Caco-2 (cell line): Measurements from ENCODE around the gene DENND1B. TPM values are rescaled to one million over a fixed set of nuclear protein-coding genes. Genes with fewer than 3 reads are reported as not detected.

Source experiments
- BruUV-seq: library from RNA; stranded (reverse); fragments of 400-500 nt; replicated peaks from 2 replicates; lab custom pipeline; 2021; lab: Mats Ljungman, UMichigan
- CTCF ChIA-PET: fragments of 300-600 bp; sonication (Branson Sonifier 250); formaldehyde crosslinking; loops from one replicate; lab custom pipeline; 2022; ENCODE audit warnings: antibody characterized with exemption; lab: Charles Lee
- POLR2A ChIA-PET: fragments of 300-600 bp; sonication (Branson Sonifier 250); formaldehyde crosslinking; loops from one replicate; lab custom pipeline; 2022; ENCODE audit warnings: antibody characterized with exemption; lab: Charles Lee
- DNase-seq, 2 experiments: peaks; one replicate each; pipeline versions ENCODE4 v3.0.0 to v3.0.0-alpha.2; 2020 to 2022
- H3K27me3 ChIP-seq: replicated peaks from 2 replicates; pipeline ENCODE4 v1.6.0; 2011; ENCODE audit warnings: low read length; ENCODE audit not compliant: control insufficient read depth, insufficient read depth
- H3K36me3 ChIP-seq: 2 replicates; pipeline ENCODE4 v1.5.1; 2011; ENCODE audit warnings: low read length; ENCODE audit not compliant: control insufficient read depth, insufficient read depth
- H3K4me1 ChIP-seq: fragments of 250-450 bp; sonication (Bioruptor Pico); 2 replicates; pipeline ENCODE4 v1.5.1; 2020; ENCODE audit warnings: mild to moderate bottlenecking
- H3K4me3 ChIP-seq: 2 replicates; pipeline ENCODE4 v1.5.1; 2011; ENCODE audit warnings: low read depth, mild to moderate bottlenecking, control low read depth, low read length
- H3K9me3 ChIP-seq: fragments of 250-450 bp; sonication (Bioruptor Pico); 2 replicates; pipeline ENCODE4 v1.5.1; 2020; ENCODE audit warnings: mild to moderate bottlenecking, moderate library complexity
- H3K27ac Mint-ChIP-seq: one replicate; pipeline ENCODE4 v1.8.0; 2022; ENCODE audit warnings: mixed read lengths; ENCODE audit not compliant: unreplicated experiment
- H3K27me3 Mint-ChIP-seq: one replicate; pipeline ENCODE4 v1.8.0; 2022; ENCODE audit warnings: mixed read lengths; ENCODE audit not compliant: insufficient read depth, unreplicated experiment
- H3K36me3 Mint-ChIP-seq: one replicate; pipeline ENCODE4 v1.8.0; 2022; ENCODE audit warnings: mild to moderate bottlenecking, mixed read lengths; ENCODE audit not compliant: insufficient read depth, unreplicated experiment
- H3K4me1 Mint-ChIP-seq: one replicate; pipeline ENCODE4 v1.8.0; 2022; ENCODE audit warnings: low read depth, mixed read lengths; ENCODE audit not compliant: unreplicated experiment
- H3K4me3 Mint-ChIP-seq: one replicate; pipeline ENCODE4 v1.8.0; 2022; ENCODE audit warnings: mild to moderate bottlenecking, moderate library complexity, mixed read lengths; ENCODE audit not compliant: unreplicated experiment
- H3K9me3 Mint-ChIP-seq: one replicate; pipeline ENCODE4 v1.8.0; 2022; ENCODE audit warnings: mixed read lengths; ENCODE audit not compliant: unreplicated experiment
- intact Hi-C: fragments of 100-400 bp; cut with micrococcal nuclease; formaldehyde crosslinking; loops from one replicate; pipeline ENCODE4 v1.10.0; 2022; ENCODE audit not compliant: unreplicated experiment
- total RNA-seq: library from RNA; stranded (reverse); gene quantifications from 2 replicates; pipeline ENCODE4 v1.2.3, GENCODE V29; 2022
- TF ChIP-seq, protein P1 (sequence below), 2 experiments: fragments of 200-600 bp in 1 of 2; IDR thresholded peaks; 1 replicate in 1 of 2; 2 replicates in 1 of 2; pipeline versions ENCODE4 v1.5.1 to v1.8.0; 2011 to 2022; ENCODE audit warnings: antibody characterized with exemption in 1 of 2, control low read depth in 1 of 2, inconsistent platforms in 1 of 2, low read depth in 1 of 2, low read length in 1 of 2, mild to moderate bottlenecking in 1 of 2, moderate library complexity in 1 of 2; ENCODE audit not compliant: insufficient read depth in 1 of 2, severe bottlenecking in 1 of 2, unreplicated experiment in 1 of 2

The DENND1B gene
- total RNA-seq, 1 experiment from 2014 or later = 9.6 TPM

DNA sequence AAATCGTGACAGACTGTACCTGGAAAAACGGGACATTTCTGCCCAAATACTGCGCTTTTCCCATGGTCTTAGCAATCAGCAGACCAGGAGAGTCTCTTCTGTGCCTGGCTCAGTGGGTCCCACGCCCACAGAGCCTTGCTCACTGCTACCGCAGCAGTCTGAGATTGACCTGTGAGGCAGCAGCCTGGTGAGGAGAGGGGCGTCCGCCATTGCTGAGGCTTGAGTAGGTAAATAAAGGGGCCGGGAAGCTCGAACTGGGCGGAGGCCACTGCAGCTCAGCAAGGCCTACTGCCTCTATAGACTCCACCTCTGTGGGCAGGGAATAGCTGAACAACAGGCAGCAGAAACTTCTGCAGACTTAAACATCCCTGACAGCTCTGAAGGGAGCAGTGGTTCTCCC lies 203.1 kb downstream of the DENND1B start:
- H3K36me3 ChIP-seq = no peaks in the 10 kb centered on the region
- Mint-ChIP-seq H3K4me3 (no peak overlapping the region), H3K36me3 (no peaks in the 10 kb centered on the region), H3K27me3 (no peaks in the 10 kb centered on the region), H3K4me1 (no peaks in the 10 kb centered on the region), H3K9me3 (peaks cover 17% of the 10 kb centered on the region), H3K27ac (no peak overlapping the region)
- H3K27me3 ChIP-seq = no peaks in the 10 kb centered on the region
- POLR2A ChIA-PET = no interaction called here
- DNase-seq = no peak
- peaks cover 9% of the 10 kb centered on the region; the same call in 1 of the 2 replicates for H3K9me3 ChIP-seq
- no peaks in the 10 kb centered on the region for H3K4me1 ChIP-seq
- no peak overlapping the region for H3K4me3 ChIP-seq
- intact Hi-C loops = no loop called here
- TF ChIP-seq, protein P1, sequence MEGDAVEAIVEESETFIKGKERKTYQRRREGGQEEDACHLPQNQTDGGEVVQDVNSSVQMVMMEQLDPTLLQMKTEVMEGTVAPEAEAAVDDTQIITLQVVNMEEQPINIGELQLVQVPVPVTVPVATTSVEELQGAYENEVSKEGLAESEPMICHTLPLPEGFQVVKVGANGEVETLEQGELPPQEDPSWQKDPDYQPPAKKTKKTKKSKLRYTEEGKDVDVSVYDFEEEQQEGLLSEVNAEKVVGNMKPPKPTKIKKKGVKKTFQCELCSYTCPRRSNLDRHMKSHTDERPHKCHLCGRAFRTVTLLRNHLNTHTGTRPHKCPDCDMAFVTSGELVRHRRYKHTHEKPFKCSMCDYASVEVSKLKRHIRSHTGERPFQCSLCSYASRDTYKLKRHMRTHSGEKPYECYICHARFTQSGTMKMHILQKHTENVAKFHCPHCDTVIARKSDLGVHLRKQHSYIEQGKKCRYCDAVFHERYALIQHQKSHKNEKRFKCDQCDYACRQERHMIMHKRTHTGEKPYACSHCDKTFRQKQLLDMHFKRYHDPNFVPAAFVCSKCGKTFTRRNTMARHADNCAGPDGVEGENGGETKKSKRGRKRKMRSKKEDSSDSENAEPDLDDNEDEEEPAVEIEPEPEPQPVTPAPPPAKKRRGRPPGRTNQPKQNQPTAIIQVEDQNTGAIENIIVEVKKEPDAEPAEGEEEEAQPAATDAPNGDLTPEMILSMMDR (IDR thresholded peaks at IDR 0.05; ENCODE audit: insufficient read depth in 1 of 2, low read depth in 1 of 2, low read length in 1 of 2, severe bottlenecking in 1 of 2, unreplicated experiment in 1 of 2) = no peak
- CTCF ChIA-PET = no interaction called here
- no TSS peak for BruUV-seq

DNA sequence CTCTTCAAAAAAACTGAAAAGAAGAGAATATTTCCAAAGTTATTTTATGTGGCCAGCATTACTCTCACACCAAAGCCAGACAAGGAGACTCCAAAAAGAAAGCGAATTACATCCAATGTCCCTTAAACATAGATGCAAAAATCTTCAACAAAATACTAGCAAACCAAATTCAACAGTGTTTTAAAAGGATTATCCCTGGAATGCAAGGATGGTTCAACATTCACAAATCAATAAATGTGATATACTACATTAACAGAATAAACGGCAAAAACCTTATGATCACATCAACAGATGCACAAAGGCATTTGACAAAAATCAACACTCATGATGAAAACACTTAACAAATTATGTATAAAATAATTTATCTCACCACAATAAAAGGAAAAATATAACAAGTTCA lies 207.8 kb downstream of the DENND1B start:
- H3K4me3 ChIP-seq = no peak overlapping the region
- TF ChIP-seq, protein P1 (IDR thresholded peaks at IDR 0.05; ENCODE audit: insufficient read depth in 1 of 2, low read depth in 1 of 2, low read length in 1 of 2, severe bottlenecking in 1 of 2, unreplicated experiment in 1 of 2) = no peak
- ChIA-PET POLR2A (no interaction called here), CTCF (no interaction called here)
- intact Hi-C loops = no loop called here
- peaks cover 26% of the 10 kb centered on the region for H3K9me3 Mint-ChIP-seq
- H3K27ac Mint-ChIP-seq = no peak overlapping the region
- H3K4me1 ChIP-seq = no peaks in the 10 kb centered on the region
- H3K27me3 Mint-ChIP-seq = no peaks in the 10 kb centered on the region
- H3K4me3 Mint-ChIP-seq = no peak overlapping the region
- no peaks in the 10 kb centered on the region for H3K27me3 ChIP-seq
- peaks cover 10% of the 10 kb centered on the region; the same call in 1 of the 2 replicates for H3K9me3 ChIP-seq
- no TSS peak for BruUV-seq
- H3K4me1 Mint-ChIP-seq = no peaks in the 10 kb centered on the region
- H3K36me3 Mint-ChIP-seq = no peaks in the 10 kb centered on the region
- no peaks in the 10 kb centered on the region for H3K36me3 ChIP-seq
- no peak for DNase-seq

DNA sequence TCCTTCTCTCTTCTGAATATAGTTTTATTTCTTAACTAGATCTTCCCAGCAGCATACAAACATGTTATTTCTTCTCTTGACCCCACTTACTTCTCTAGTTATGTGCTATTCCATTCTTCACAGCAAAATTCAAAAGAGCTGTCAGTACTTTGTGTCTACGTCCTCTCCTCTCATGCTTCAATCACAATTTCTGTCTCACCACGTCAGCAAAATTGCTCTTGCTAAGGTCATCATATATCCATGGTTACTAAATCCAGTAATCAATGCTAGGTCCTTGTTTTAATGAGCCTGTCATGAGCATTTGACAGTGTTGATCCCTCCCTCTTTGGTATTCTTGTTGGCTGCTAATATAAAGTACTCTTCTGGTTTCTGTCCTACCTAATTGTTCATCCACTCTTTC lies 214.2 kb downstream of the DENND1B start:
- Histone ChIP-seq H3K9me3 (no peaks in the 10 kb centered on the region), H3K36me3 (no peaks in the 10 kb centered on the region), H3K4me3 (no peak overlapping the region), H3K27me3 (no peaks in the 10 kb centered on the region), H3K4me1 (0 out of 2 replicates have a peak, but pooled peaks cover 4% of the 10 kb centered on the region)
- Mint-ChIP-seq H3K4me3 (no peak overlapping the region), H3K36me3 (no peaks in the 10 kb centered on the region), H3K27me3 (no peaks in the 10 kb centered on the region), H3K9me3 (no peaks in the 10 kb centered on the region), H3K27ac (no peak overlapping the region), H3K4me1 (no peaks in the 10 kb centered on the region)
- ChIA-PET POLR2A (no interaction called here), CTCF (no interaction called here)
- DNase-seq = no peak
- no TSS peak for BruUV-seq
- TF ChIP-seq, protein P1 (IDR thresholded peaks at IDR 0.05; ENCODE audit: insufficient read depth in 1 of 2, low read depth in 1 of 2, low read length in 1 of 2, severe bottlenecking in 1 of 2, unreplicated experiment in 1 of 2) = no peak
- intact Hi-C loops = no loop called here
